Transverse colon (tissue), 3 donors: Measurements from ENCODE around the gene GPSM1.

Experiments used
- CTCF ChIP-seq, 5 experiments: fragments of 200-600 bp in 3 of 5; fragments of 450-650 bp in 2 of 5; sonication (generic) in 3 of 5; IDR thresholded peaks; 1 replicate in 2 of 5; 2 replicates in 3 of 5; pipeline ENCODE4 v1.5.1; 2016 to 2017; ENCODE audit warnings: antibody characterized with exemption in 5 of 5, inconsistent platforms in 3 of 5, mild to moderate bottlenecking in 2 of 5, moderate library complexity in 1 of 5
- EP300 ChIP-seq: sonication (generic); formaldehyde crosslinking; IDR thresholded peaks from one replicate; pipeline ENCODE4 v1.6.1; 2017; ENCODE audit warnings: antibody characterized with exemption, low read depth

- TF ChIP-seq CTCF (IDR thresholded peaks at IDR 0.05) (no peak), EP300 (no peak)
Observed at GRCh38 chr9:136304981-136305380, 22.4 kb upstream of the GPSM1 start.
